WTC11 (cell line): ENCODE results near the gene SRSF9. TPM values are rescaled to one million over a fixed set of nuclear protein-coding genes. Genes with fewer than 3 reads are reported as not detected.

Source experiments
- ATAC-seq: fragments of 200-7000 bp; cut with Tn5 transposase; 2 replicates; pipeline ENCODE4 v1.10.0; 2021; ENCODE audit warnings: mild to moderate bottlenecking, moderate library complexity
- CTCF ChIA-PET: fragments of 300-600 bp; sonication (Branson Sonifier 250); formaldehyde crosslinking; loops from one replicate; lab custom pipeline; 2021; ENCODE audit warnings: antibody characterized with exemption; lab: Charles Lee
- POLR2A ChIA-PET: fragments of 350-600 bp; sonication (Branson Sonifier 250); formaldehyde crosslinking; loops from one replicate; lab custom pipeline; 2021; ENCODE audit warnings: antibody characterized with exemption; lab: Charles Lee
- DNase-seq: peaks from one replicate; pipeline ENCODE4 v3.0.0; 2021; ENCODE audit warnings: low spot score
- H3K27ac Mint-ChIP-seq: 2 replicates; pipeline ENCODE4 v1.8.0; 2021; ENCODE audit warnings: mixed read lengths
- H3K27me3 Mint-ChIP-seq: 2 replicates; pipeline ENCODE4 v1.8.0; 2021; ENCODE audit warnings: low read depth, mild to moderate bottlenecking, moderate library complexity, mixed read lengths
- H3K36me3 Mint-ChIP-seq: 2 replicates; pipeline ENCODE4 v1.8.0; 2021; ENCODE audit warnings: mixed read lengths
- H3K4me1 Mint-ChIP-seq: 2 replicates; pipeline ENCODE4 v1.8.0; 2022; ENCODE audit warnings: mixed read lengths
- H3K4me3 Mint-ChIP-seq: 2 replicates; pipeline ENCODE4 v1.8.0; 2021; ENCODE audit warnings: mild to moderate bottlenecking, moderate library complexity, mixed read lengths
- H3K9me3 Mint-ChIP-seq: 2 replicates; pipeline ENCODE4 v1.8.0; 2021; ENCODE audit warnings: mixed read lengths
- ATF3 ChIP-seq: sonication (generic); formaldehyde crosslinking; conservative IDR thresholded peaks from 2 replicates; pipeline ENCODE4 v1.8.1; 2022; ENCODE audit warnings: mild to moderate bottlenecking, missing genetic modification reagents
- ATF6 ChIP-seq: sonication (generic); formaldehyde crosslinking; IDR thresholded peaks from 2 replicates; pipeline ENCODE4 v1.8.1; 2023; ENCODE audit warnings: mild to moderate bottlenecking, missing genetic modification reagents
- CBFB ChIP-seq: sonication (generic); formaldehyde crosslinking; IDR thresholded peaks from 2 replicates; pipeline ENCODE4 v1.8.1; 2022; ENCODE audit warnings: mild to moderate bottlenecking, low read depth, missing genetic modification reagents
- CREB1 ChIP-seq: sonication (generic); formaldehyde crosslinking; IDR thresholded peaks from 2 replicates; pipeline ENCODE4 v1.8.0; 2023; ENCODE audit warnings: mild to moderate bottlenecking, missing genetic modification reagents
- CTCF ChIP-seq: fragments of 200-600 bp; IDR thresholded peaks from 2 replicates; pipeline ENCODE4 v1.8.0; 2022; ENCODE audit warnings: antibody characterized with exemption
- ESRRA ChIP-seq: sonication (generic); formaldehyde crosslinking; IDR thresholded peaks from 2 replicates; pipeline ENCODE4 v1.8.1; 2022; ENCODE audit warnings: mild to moderate bottlenecking, missing genetic modification reagents, borderline replicate concordance
- FOXK1 ChIP-seq: sonication (generic); formaldehyde crosslinking; IDR thresholded peaks from 2 replicates; pipeline ENCODE4 v1.8.0; 2022; ENCODE audit warnings: mild to moderate bottlenecking, moderate library complexity, missing genetic modification reagents
- FOXP4 ChIP-seq: sonication (generic); formaldehyde crosslinking; IDR thresholded peaks from 2 replicates; pipeline ENCODE4 v1.8.0; 2022; ENCODE audit warnings: mild to moderate bottlenecking, missing genetic modification reagents
- GTF2I ChIP-seq: fragments of 250-450 bp; sonication (Bioruptor Pico); conservative IDR thresholded peaks from 2 replicates; pipeline ENCODE4 v1.4.0; 2021; ENCODE audit warnings: mild to moderate bottlenecking
- KAT7 ChIP-seq: sonication (generic); formaldehyde crosslinking; IDR thresholded peaks from 2 replicates; pipeline ENCODE4 v1.8.1; 2023; ENCODE audit warnings: missing genetic modification reagents, mild to moderate bottlenecking, borderline replicate concordance
- MAX ChIP-seq: sonication (generic); formaldehyde crosslinking; IDR thresholded peaks from 2 replicates; pipeline ENCODE4 v1.8.0; 2022; ENCODE audit warnings: mild to moderate bottlenecking, missing genetic modification reagents
- NR2C2 ChIP-seq: sonication (generic); formaldehyde crosslinking; IDR thresholded peaks from 2 replicates; pipeline ENCODE4 v1.8.0; 2022; ENCODE audit warnings: mild to moderate bottlenecking, missing genetic modification reagents
- RORB ChIP-seq: fragments of 250-450 bp; sonication (Bioruptor Pico); IDR thresholded peaks from 2 replicates; pipeline ENCODE4 v1.9.0; 2021; ENCODE audit warnings: mild to moderate bottlenecking
- ZBTB21 ChIP-seq: sonication (generic); formaldehyde crosslinking; IDR thresholded peaks from 2 replicates; pipeline ENCODE4 v1.8.1; 2023; ENCODE audit warnings: mild to moderate bottlenecking, missing genetic modification reagents, borderline replicate concordance
- ZNF396 ChIP-seq: fragments of 250-450 bp; sonication (Bioruptor Pico); IDR thresholded peaks from 2 replicates; pipeline ENCODE4 v1.8.0; 2021; ENCODE audit warnings: mild to moderate bottlenecking, moderate library complexity, borderline replicate concordance
- ZNF416 ChIP-seq: fragments of 250-450 bp; sonication (Bioruptor Pico); IDR thresholded peaks from 2 replicates; pipeline ENCODE4 v1.9.0; 2021; ENCODE audit warnings: mild to moderate bottlenecking, inconsistent platforms
- ZNF671 ChIP-seq: fragments of 250-450 bp; sonication (Bioruptor Pico); IDR thresholded peaks from 2 replicates; pipeline ENCODE4 v1.8.0; 2021; ENCODE audit warnings: mild to moderate bottlenecking
- total RNA-seq: library from RNA; stranded (reverse); gene quantifications from 3 replicates; pipeline ENCODE4 v1.2.3, GENCODE V29; 2021
- TF ChIP-seq, protein P1 (sequence below): sonication (generic); formaldehyde crosslinking; IDR thresholded peaks from 2 replicates; pipeline ENCODE4 v1.8.0; 2022; ENCODE audit warnings: mild to moderate bottlenecking, missing genetic modification reagents
- TF ChIP-seq, protein P2 (sequence below): sonication (generic); formaldehyde crosslinking; IDR thresholded peaks from 2 replicates; pipeline ENCODE4 v1.8.1; 2023; ENCODE audit warnings: mild to moderate bottlenecking, missing genetic modification reagents, moderate library complexity
- TF ChIP-seq, protein P3 (sequence below): fragments of 250-450 bp; sonication (Bioruptor Pico); IDR thresholded peaks from 2 replicates; pipeline ENCODE4 v1.9.0; 2021; ENCODE audit warnings: mild to moderate bottlenecking

SRSF9 gene
- total RNA-seq, 1 experiment from 2014 or later, result 286 TPM

DNA sequence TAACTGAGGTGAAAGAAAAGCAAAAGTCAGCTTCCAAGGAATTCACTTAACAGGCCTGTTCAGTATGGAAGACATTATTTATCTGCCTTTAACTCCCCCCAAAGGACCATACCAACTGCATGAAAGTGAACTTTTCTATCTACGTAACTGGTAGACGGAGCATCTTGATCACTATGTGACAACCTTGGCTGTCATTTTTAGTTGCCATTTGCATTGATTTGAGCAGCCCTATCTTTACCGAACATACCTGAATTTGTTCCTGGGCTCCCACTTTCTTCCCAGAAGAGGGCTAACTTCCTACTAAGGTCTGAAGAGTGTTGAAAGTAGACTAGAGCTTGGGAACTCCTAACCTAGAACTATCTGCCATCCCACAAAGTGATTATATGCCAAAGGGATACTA, 9.4 kb downstream of the SRSF9 start (continued):
- no peak for TF ChIP-seq KAT7
- no peak for TF ChIP-seq ATF6 (CRISPR knock-in tag)
- TF ChIP-seq ZNF671 (CRISPR knock-in tag), result no peak

- peaks cover 58% of the 10 kb centered on the region for H3K36me3 Mint-ChIP-seq
- no peaks in the 10 kb centered on the region for H3K27me3 Mint-ChIP-seq
- H3K9me3 Mint-ChIP-seq, result no peaks in the 10 kb centered on the region
- TF ChIP-seq CTCF (0 out of 2 replicates have a peak, but pooled peaks have one; percentile 15), NR2C2 (CRISPR knock-in tag) (no peak)
- TF ChIP-seq, all 79 proteins: peak for 1
- Mint-ChIP-seq H3K4me1 (no peaks in the 10 kb centered on the region), H3K4me3 (no peak overlapping the region), H3K27ac (no peak overlapping the region)
- CTCF ChIA-PET, result interaction anchor here (0.5 to 4.3 kb wide), 40 partner anchors 8 to 980 kb away, joined by 3 to 44 read pairs (median 4); partner anchors contain the start of genes COQ5, COX6A1, DYNLL1 and GATC
- POLR2A ChIA-PET, result interaction anchor here (0.6 to 0.7 kb wide), 3 partner anchors 9 to 120 kb away, joined by 4 to 6 read pairs (median 5); no protein-coding TSS in a partner anchor
- DNase-seq (peak; percentile 30), ATAC-seq (peak; percentile 77)
These were observed 12.4 kb downstream of the SRSF9 start for GRCh38 chr12:120457133-120457532.

DNA sequence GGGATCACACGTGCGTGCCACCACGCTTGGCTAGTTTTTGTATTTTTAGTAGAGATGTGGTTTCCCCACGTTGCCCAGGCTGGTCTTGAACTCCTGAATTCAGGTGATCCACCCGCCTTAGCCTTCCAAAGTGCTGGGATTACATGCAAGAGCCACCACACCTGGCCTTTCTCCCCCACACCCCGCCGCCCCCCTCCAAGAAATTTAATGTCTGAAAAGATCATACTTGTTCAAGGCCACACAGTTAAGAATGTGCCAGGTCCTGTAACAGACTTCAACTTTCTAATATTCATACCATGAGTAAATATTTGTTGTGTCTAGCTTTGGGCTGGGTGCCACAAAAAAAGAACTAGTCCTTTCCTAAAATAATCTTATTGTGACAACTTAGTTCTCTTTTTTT, 14.2 kb downstream of the SRSF9 start:
- Mint-ChIP-seq H3K27ac (no peak overlapping the region), H3K4me1 (no peaks in the 10 kb centered on the region), H3K36me3 (peaks cover 49% of the 10 kb centered on the region), H3K9me3 (no peaks in the 10 kb centered on the region), H3K4me3 (no peak overlapping the region), H3K27me3 (no peaks in the 10 kb centered on the region)
- no peak for ATAC-seq
- ChIA-PET CTCF (interaction anchor here (0.5 to 2.9 kb wide), 2 partner anchors 138 to 153 kb away, joined by 3 to 12 read pairs; partner anchors contain the start of gene SIRT4), POLR2A (no interaction called here)
- TF ChIP-seq CREB1 (CRISPR knock-in tag) (no peak), ZNF416 (CRISPR knock-in tag) (no peak), ESRRA (CRISPR knock-in tag) (no peak), ATF3 (no peak), MAX (CRISPR knock-in tag) (no peak), ZNF396 (CRISPR knock-in tag) (no peak), RORB (CRISPR knock-in tag) (no peak), FOXK1 (CRISPR knock-in tag) (no peak), GTF2I (no peak)
- TF ChIP-seq, protein P1, sequence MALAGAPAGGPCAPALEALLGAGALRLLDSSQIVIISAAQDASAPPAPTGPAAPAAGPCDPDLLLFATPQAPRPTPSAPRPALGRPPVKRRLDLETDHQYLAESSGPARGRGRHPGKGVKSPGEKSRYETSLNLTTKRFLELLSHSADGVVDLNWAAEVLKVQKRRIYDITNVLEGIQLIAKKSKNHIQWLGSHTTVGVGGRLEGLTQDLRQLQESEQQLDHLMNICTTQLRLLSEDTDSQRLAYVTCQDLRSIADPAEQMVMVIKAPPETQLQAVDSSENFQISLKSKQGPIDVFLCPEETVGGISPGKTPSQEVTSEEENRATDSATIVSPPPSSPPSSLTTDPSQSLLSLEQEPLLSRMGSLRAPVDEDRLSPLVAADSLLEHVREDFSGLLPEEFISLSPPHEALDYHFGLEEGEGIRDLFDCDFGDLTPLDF (CRISPR knock-in tag), result no peak
- no peak for DNase-seq

DNA sequence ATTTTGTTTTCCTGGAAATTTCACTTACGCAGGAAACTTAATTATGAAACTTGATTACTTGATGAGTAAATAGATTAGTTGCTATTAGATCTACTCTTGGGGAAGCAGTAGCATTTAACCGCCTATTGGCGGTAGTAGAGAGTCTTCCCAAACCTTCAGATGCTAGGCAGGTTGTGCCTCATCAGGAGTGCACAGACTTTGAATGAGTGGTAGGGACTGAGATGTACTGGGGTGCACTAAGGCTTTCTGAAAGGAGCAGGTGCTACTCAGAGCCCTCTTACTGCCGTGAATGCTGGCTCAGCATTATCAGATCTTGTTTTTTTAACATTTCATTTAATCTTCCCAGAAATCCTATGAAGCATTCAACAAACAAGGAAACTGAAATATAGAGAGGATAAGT, 15.6 kb downstream of the SRSF9 start:
- POLR2A ChIA-PET, result no interaction called here
- CTCF ChIA-PET, result interaction anchor here (1.0 to 1.5 kb wide), 5 partner anchors 14 to 195 kb away, joined by 3 to 6 read pairs (median 3); no protein-coding TSS in a partner anchor
- ATAC-seq (peak; percentile 84), DNase-seq (no peak)
- no peak overlapping the region for H3K27ac Mint-ChIP-seq
- no peak overlapping the region for H3K4me3 Mint-ChIP-seq
- H3K9me3 Mint-ChIP-seq, result no peaks in the 10 kb centered on the region
- H3K36me3 Mint-ChIP-seq, result peaks cover 43% of the 10 kb centered on the region
- no peaks in the 10 kb centered on the region for H3K27me3 Mint-ChIP-seq
- no peaks in the 10 kb centered on the region for H3K4me1 Mint-ChIP-seq
- no peak for TF ChIP-seq FOXP4 (CRISPR knock-in tag)
- TF ChIP-seq, protein P2, sequence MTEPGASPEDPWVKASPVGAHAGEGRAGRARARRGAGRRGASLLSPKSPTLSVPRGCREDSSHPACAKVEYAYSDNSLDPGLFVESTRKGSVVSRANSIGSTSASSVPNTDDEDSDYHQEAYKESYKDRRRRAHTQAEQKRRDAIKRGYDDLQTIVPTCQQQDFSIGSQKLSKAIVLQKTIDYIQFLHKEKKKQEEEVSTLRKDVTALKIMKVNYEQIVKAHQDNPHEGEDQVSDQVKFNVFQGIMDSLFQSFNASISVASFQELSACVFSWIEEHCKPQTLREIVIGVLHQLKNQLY (CRISPR knock-in tag), result no peak
- no peak for TF ChIP-seq ATF6 (CRISPR knock-in tag)
- TF ChIP-seq, protein P3, sequence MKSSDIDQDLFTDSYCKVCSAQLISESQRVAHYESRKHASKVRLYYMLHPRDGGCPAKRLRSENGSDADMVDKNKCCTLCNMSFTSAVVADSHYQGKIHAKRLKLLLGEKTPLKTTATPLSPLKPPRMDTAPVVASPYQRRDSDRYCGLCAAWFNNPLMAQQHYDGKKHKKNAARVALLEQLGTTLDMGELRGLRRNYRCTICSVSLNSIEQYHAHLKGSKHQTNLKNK (CRISPR knock-in tag), result no peak
- no peak for TF ChIP-seq ZBTB21 (CRISPR knock-in tag)
- TF ChIP-seq CBFB (CRISPR knock-in tag), result no peak
